Liver (tissue), 9 donors: ENCODE data around the gene GALNT9. TPM values are rescaled to one million over a fixed set of nuclear protein-coding genes. Genes with fewer than 3 reads are reported as not detected.
A peak's percentile ranks its signal among the peaks of the same experiment; 100 is the strongest.

Experiments used
- DNase-seq: peaks from one replicate; pipeline ENCODE4 v3.0.0-alpha.2; 2017; ENCODE audit warnings: low spot score
- H3K27ac ChIP-seq, 2 donors: one replicate each; pipeline ENCODE4 v1.7.0; 2013; ENCODE audit warnings: inconsistent platforms in 2 of 2, low read length in 2 of 2, control low read depth in 1 of 2, low read depth in 1 of 2, mild to moderate bottlenecking in 1 of 2
- H3K27me3 ChIP-seq, 4 donors: one replicate each; pipeline versions ENCODE4 v1.6.1 to v1.7.0; 2013; ENCODE audit warnings: low read length in 3 of 4, inconsistent platforms in 1 of 4, mild to moderate bottlenecking in 1 of 4, moderate library complexity in 1 of 4; ENCODE audit not compliant: control insufficient read depth in 4 of 4, insufficient read depth in 4 of 4
- H3K36me3 ChIP-seq, 4 donors: one replicate each; pipeline versions ENCODE4 v1.6.1 to v1.7.0; 2013; ENCODE audit warnings: low read length in 3 of 4, mild to moderate bottlenecking in 3 of 4, low read depth in 1 of 4, moderate library complexity in 1 of 4; ENCODE audit not compliant: control insufficient read depth in 4 of 4, insufficient read depth in 3 of 4
- H3K4me1 ChIP-seq, 4 donors: one replicate each; pipeline versions ENCODE4 v1.6.1 to v1.7.0; 2013; ENCODE audit warnings: low read length in 3 of 4, mild to moderate bottlenecking in 3 of 4, moderate library complexity in 1 of 4; ENCODE audit not compliant: control insufficient read depth in 4 of 4, insufficient read depth in 4 of 4
- H3K4me3 ChIP-seq, 3 donors: one replicate each; pipeline versions ENCODE4 v1.6.1 to v1.7.0; 2013; ENCODE audit warnings: low read length in 3 of 3, control low read depth in 1 of 3, low read depth in 1 of 3, mild to moderate bottlenecking in 1 of 3
- H3K9ac ChIP-seq, 2 donors: one replicate each; pipeline ENCODE4 v1.7.0; 2013; ENCODE audit warnings: low read length in 2 of 2, mild to moderate bottlenecking in 2 of 2, moderate library complexity in 2 of 2, control low read depth in 1 of 2, low read depth in 1 of 2
- H3K9me3 ChIP-seq, 4 donors: one replicate each; pipeline versions ENCODE4 v1.6.1 to v1.7.0; 2013; ENCODE audit warnings: low read length in 3 of 4; ENCODE audit not compliant: control insufficient read depth in 4 of 4
- ATF3 ChIP-seq: IDR thresholded peaks from 2 replicates; pipeline ENCODE4 v1.6.1; 2016; ENCODE audit warnings: antibody characterized with exemption
- EGR1 ChIP-seq, 2 donors: IDR thresholded peaks; 2 replicates each; pipeline ENCODE4 v1.6.1; 2016 to 2018; ENCODE audit warnings: antibody characterized with exemption in 2 of 2, low read depth in 2 of 2
- FOXA1 ChIP-seq: IDR thresholded peaks from 2 replicates; pipeline ENCODE4 v1.6.1; 2016; ENCODE audit warnings: antibody characterized with exemption
- FOXA2 ChIP-seq: IDR thresholded peaks from 2 replicates; pipeline ENCODE4 v1.6.1; 2016; ENCODE audit warnings: antibody characterized with exemption
- GABPA ChIP-seq, 2 donors: IDR thresholded peaks in 1 of 2; conservative IDR thresholded peaks in 1 of 2; 2 replicates each; pipeline ENCODE4 v1.6.1; 2016; ENCODE audit warnings: antibody characterized with exemption in 2 of 2, mild to moderate bottlenecking in 1 of 2, moderate library complexity in 1 of 2
- HNF4G ChIP-seq: IDR thresholded peaks from 2 replicates; pipeline ENCODE4 v1.6.1; 2016; ENCODE audit warnings: antibody characterized with exemption
- JUND ChIP-seq, 2 donors: IDR thresholded peaks; 2 replicates each; pipeline ENCODE4 v1.6.1; 2016; ENCODE audit warnings: antibody characterized with exemption in 2 of 2
- NR2F2 ChIP-seq: IDR thresholded peaks from 2 replicates; pipeline ENCODE4 v1.6.1; 2016; ENCODE audit warnings: antibody characterized with exemption
- RAD21 ChIP-seq, 2 donors: IDR thresholded peaks; 2 replicates each; pipeline ENCODE4 v1.6.1; 2016; ENCODE audit warnings: antibody characterized with exemption in 2 of 2, mild to moderate bottlenecking in 2 of 2
- RXRA ChIP-seq, 2 donors: IDR thresholded peaks; 2 replicates each; pipeline ENCODE4 v1.6.1; 2017 to 2018; ENCODE audit warnings: antibody characterized with exemption in 2 of 2, mild to moderate bottlenecking in 1 of 2
- SP1 ChIP-seq: IDR thresholded peaks from 2 replicates; pipeline ENCODE4 v1.6.1; 2018; ENCODE audit warnings: antibody characterized with exemption, mild to moderate bottlenecking
- TAF1 ChIP-seq: conservative IDR thresholded peaks from 2 replicates; pipeline ENCODE4 v1.6.1; 2016; ENCODE audit warnings: antibody characterized with exemption, mild to moderate bottlenecking
- YY1 ChIP-seq: IDR thresholded peaks from 2 replicates; pipeline ENCODE4 v1.6.1; 2016; ENCODE audit warnings: antibody characterized with exemption, mild to moderate bottlenecking
- ZBTB33 ChIP-seq: IDR thresholded peaks from 2 replicates; pipeline ENCODE4 v1.6.1; 2016; ENCODE audit warnings: antibody characterized with exemption
- WGBS: extraction: QIAGEN DNeasy Blood & Tissue Kit; methylation state at CpG from one replicate; pipeline ENCODE4 v1.1.7; 2013; 5-methylcytosine and 5-hydroxymethylcytosine counted together
- polyA plus RNA-seq, 2 donors: library from polyadenylated mRNA; stranded (reverse) in 1 of 2; unstranded in 1 of 2; fragments of 200-250 nt in 1 of 2; fragments of >200 nt in 1 of 2; fragmentation: Nextera tagmentation in 1 of 2; extraction: Ambion mirVana in 1 of 2; gene quantifications; one replicate each; pipeline versions ENCODE4 v1.2.1 to v1.2.3, GENCODE V29; 2013 to 2015
- total RNA-seq, 2 donors: library from RNA; depleted of rRNA; stranded (reverse); fragments of >200 nt; gene quantifications; one replicate each; pipeline ENCODE4 v1.2.3, GENCODE V29; 2014
- TF ChIP-seq, protein P1 (sequence below): fragments of 150-350 bp; IDR thresholded peaks from 2 replicates; pipeline ENCODE4 v1.5.1; 2017; ENCODE audit warnings: improper control_type of control experiment, low read depth, low read length; ENCODE audit not compliant: missing input control
- TF ChIP-seq, protein P2 (sequence below): IDR thresholded peaks from 2 replicates; pipeline ENCODE4 v1.6.1; 2016; ENCODE audit warnings: antibody characterized with exemption
- TF ChIP-seq, protein P3 (sequence below): IDR thresholded peaks from 2 replicates; pipeline ENCODE4 v1.6.1; 2016; ENCODE audit warnings: antibody characterized with exemption, mild to moderate bottlenecking
- donor health status: healthy.
- donor health status: healthy.
- donor health status: healthy.
- donor health status: healthy.
- donor health status: healthy.

GALNT9 gene
- total and polyA plus RNA-seq, 4 donors, result 0.05 to 0.25 (median 0.09) TPM; not detected in 1

GRCh38 chr12:132188916-132189325 is 140.5 kb downstream of the GALNT9 start:
- TF ChIP-seq JUND (IDR thresholded peaks at IDR 0.05) (no peak), YY1 (no peak), RAD21 (IDR thresholded peaks at IDR 0.05) (no peak), HNF4G (no peak), SP1 (no peak), TAF1 (no peak), NR2F2 (no peak), GABPA (IDR thresholded peaks at IDR 0.05 in 1 of 2, conservative IDR thresholded peaks at IDR 0.05 in 1 of 2) (no peak), RXRA (IDR thresholded peaks at IDR 0.05) (no peak), FOXA2 (no peak), EGR1 (IDR thresholded peaks at IDR 0.05; ENCODE audit: low read depth in 2 of 2) (no peak), FOXA1 (no peak), ZBTB33 (no peak), ATF3 (no peak)
- TF ChIP-seq, protein P1, sequence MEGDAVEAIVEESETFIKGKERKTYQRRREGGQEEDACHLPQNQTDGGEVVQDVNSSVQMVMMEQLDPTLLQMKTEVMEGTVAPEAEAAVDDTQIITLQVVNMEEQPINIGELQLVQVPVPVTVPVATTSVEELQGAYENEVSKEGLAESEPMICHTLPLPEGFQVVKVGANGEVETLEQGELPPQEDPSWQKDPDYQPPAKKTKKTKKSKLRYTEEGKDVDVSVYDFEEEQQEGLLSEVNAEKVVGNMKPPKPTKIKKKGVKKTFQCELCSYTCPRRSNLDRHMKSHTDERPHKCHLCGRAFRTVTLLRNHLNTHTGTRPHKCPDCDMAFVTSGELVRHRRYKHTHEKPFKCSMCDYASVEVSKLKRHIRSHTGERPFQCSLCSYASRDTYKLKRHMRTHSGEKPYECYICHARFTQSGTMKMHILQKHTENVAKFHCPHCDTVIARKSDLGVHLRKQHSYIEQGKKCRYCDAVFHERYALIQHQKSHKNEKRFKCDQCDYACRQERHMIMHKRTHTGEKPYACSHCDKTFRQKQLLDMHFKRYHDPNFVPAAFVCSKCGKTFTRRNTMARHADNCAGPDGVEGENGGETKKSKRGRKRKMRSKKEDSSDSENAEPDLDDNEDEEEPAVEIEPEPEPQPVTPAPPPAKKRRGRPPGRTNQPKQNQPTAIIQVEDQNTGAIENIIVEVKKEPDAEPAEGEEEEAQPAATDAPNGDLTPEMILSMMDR, result no peak
- TF ChIP-seq, protein P2, sequence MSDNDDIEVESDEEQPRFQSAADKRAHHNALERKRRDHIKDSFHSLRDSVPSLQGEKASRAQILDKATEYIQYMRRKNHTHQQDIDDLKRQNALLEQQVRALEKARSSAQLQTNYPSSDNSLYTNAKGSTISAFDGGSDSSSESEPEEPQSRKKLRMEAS, result no peak
- TF ChIP-seq, protein P3, sequence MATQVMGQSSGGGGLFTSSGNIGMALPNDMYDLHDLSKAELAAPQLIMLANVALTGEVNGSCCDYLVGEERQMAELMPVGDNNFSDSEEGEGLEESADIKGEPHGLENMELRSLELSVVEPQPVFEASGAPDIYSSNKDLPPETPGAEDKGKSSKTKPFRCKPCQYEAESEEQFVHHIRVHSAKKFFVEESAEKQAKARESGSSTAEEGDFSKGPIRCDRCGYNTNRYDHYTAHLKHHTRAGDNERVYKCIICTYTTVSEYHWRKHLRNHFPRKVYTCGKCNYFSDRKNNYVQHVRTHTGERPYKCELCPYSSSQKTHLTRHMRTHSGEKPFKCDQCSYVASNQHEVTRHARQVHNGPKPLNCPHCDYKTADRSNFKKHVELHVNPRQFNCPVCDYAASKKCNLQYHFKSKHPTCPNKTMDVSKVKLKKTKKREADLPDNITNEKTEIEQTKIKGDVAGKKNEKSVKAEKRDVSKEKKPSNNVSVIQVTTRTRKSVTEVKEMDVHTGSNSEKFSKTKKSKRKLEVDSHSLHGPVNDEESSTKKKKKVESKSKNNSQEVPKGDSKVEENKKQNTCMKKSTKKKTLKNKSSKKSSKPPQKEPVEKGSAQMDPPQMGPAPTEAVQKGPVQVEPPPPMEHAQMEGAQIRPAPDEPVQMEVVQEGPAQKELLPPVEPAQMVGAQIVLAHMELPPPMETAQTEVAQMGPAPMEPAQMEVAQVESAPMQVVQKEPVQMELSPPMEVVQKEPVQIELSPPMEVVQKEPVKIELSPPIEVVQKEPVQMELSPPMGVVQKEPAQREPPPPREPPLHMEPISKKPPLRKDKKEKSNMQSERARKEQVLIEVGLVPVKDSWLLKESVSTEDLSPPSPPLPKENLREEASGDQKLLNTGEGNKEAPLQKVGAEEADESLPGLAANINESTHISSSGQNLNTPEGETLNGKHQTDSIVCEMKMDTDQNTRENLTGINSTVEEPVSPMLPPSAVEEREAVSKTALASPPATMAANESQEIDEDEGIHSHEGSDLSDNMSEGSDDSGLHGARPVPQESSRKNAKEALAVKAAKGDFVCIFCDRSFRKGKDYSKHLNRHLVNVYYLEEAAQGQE, result no peak
- H3K27ac ChIP-seq, result no peak overlapping the region
- peaks cover 7 to 16% (median 7%) of the 10 kb centered on the region in 4 donors for H3K4me1 ChIP-seq
- no peaks in the 10 kb centered on the region for H3K36me3 ChIP-seq
- peaks cover 2 to 5% (median 2%) of the 10 kb centered on the region in 4 donors for H3K9me3 ChIP-seq
- WGBS, result 25% methylated on average over 20 of the region's 20 CpGs
- no peaks in the 10 kb centered on the region for H3K27me3 ChIP-seq
- H3K9ac ChIP-seq, result no peak overlapping the region
- peak overlapping the region in 1 of 3 donors; percentile 54 for H3K4me3 ChIP-seq
- DNase-seq, result no peak
